K562 (cell line): Measurements from ENCODE around the gene ST14. TPM values are rescaled to one million over a fixed set of nuclear protein-coding genes. Genes with fewer than 3 reads are reported as not detected.
A peak's percentile ranks its signal among the peaks of the same experiment; 100 is the strongest.

Experiments used
- ATF1 ChIP-seq, 2 experiments: fragments of 450-650 bp in 1 of 2; IDR thresholded peaks; 2 replicates each; pipeline ENCODE4 v1.6.1; 2016; ENCODE audit warnings: missing compliant biosample characterization in 1 of 2, missing genetic modification characterization in 1 of 2
- CBX3 ChIP-seq, 2 experiments: IDR thresholded peaks; 1 replicate in 1 of 2; 2 replicates in 1 of 2; pipeline ENCODE4 v1.6.1; 2012; ENCODE audit warnings: inconsistent platforms in 2 of 2, low read length in 2 of 2, borderline replicate concordance in 1 of 2, control low read depth in 1 of 2
- E4F1 ChIP-seq: fragments of 250-450 bp; sonication (Bioruptor Pico); IDR thresholded peaks from 2 replicates; pipeline ENCODE4 v1.5.0; 2021; ENCODE audit warnings: mild to moderate bottlenecking, borderline replicate concordance
- L3MBTL2 ChIP-seq: fragments of 450-650 bp; IDR thresholded peaks from 2 replicates; pipeline ENCODE4 v1.6.1; 2016; ENCODE audit warnings: mild to moderate bottlenecking, moderate library complexity
- NELFE ChIP-seq: IDR thresholded peaks from 2 replicates; pipeline ENCODE4 v1.6.1; 2011; ENCODE audit warnings: mild to moderate bottlenecking; ENCODE audit not compliant: insufficient read depth, insufficient read length
- NFIC ChIP-seq: fragments of 450-650 bp; IDR thresholded peaks from 2 replicates; pipeline ENCODE4 v1.6.1; 2017; ENCODE audit warnings: mild to moderate bottlenecking, inconsistent platforms
- RREB1 ChIP-seq: fragments of 250-450 bp; sonication (Bioruptor Pico); IDR thresholded peaks from 2 replicates; pipeline ENCODE4 v1.4.0; 2020
- ZBTB11 ChIP-seq, 3 experiments: fragments of 200-800 bp in 1 of 3; fragments of 250-450 bp in 1 of 3; fragments of 450-650 bp in 1 of 3; sonication (Bioruptor Pico) in 1 of 3; sonication (Bioruptor generic) in 1 of 3; formaldehyde crosslinking in 1 of 3; IDR thresholded peaks; 2 replicates each; pipeline versions ENCODE4 v1.6.1 to v1.8.0; 2016 to 2022; ENCODE audit warnings: mild to moderate bottlenecking in 2 of 3, missing genetic modification characterization in 2 of 3, missing compliant biosample characterization in 1 of 3, moderate library complexity in 1 of 3
- ZNF133 ChIP-seq: fragments of 250-450 bp; sonication (Bioruptor Pico); IDR thresholded peaks from 2 replicates; pipeline ENCODE4 v1.4.0; 2020; ENCODE audit warnings: mild to moderate bottlenecking
- polyA plus RNA-seq, 8 experiments: library from polyadenylated mRNA; depleted of rRNA in 4 of 8; stranded (reverse) in 5 of 8; unstranded in 3 of 8; fragments of >200 nt; fragmentation: Nextera tagmentation in 2 of 8; fragmentation: Illumina TruSeq in 1 of 8; extraction: Ambion mirVana in 2 of 8; extraction: Trizol in 1 of 8; gene quantifications; 2 replicates each; pipeline versions ENCODE4 v1.2.1 to v1.2.3, GENCODE V29; 2011 to 2014; ENCODE audit warnings: inconsistent platforms in 1 of 8, missing spikeins in 1 of 8
- total RNA-seq, 7 experiments: library from RNA; depleted of rRNA in 6 of 7; stranded (reverse); fragments of >200 nt in 6 of 7; fragmentation: Illumina TruSeq in 2 of 7; extraction: Trizol in 2 of 7; gene quantifications; 2 replicates each; pipeline versions ENCODE4 v1.2.1 to v1.2.3, GENCODE V29; 2011 to 2021; ENCODE audit warnings: low replicate concordance in 1 of 7

Gene ST14
- total and polyA plus RNA-seq, 9 of the 15 experiments (the other 6 are each of a cell fraction or from before 2014, with no cell fraction given) = 0.08 to 0.20 TPM; not detected in 7

GRCh38 chr11:130163346-130164220 is 4.0 kb downstream of the ST14 start (continued):
- no peak for TF ChIP-seq E4F1 (CRISPR knock-in tag)
- TF ChIP-seq RREB1 (CRISPR knock-in tag) = no peak
- TF ChIP-seq CBX3 (IDR thresholded peaks at IDR 0.05; ENCODE audit: borderline replicate concordance in 1 of 2, low read length in 2 of 2) = no peak
- no peak for TF ChIP-seq ATF1 (CRISPR knock-in tag; IDR thresholded peaks at IDR 0.05)
- TF ChIP-seq ATF1 (tag; IDR thresholded peaks at IDR 0.05) = no peak
- TF ChIP-seq L3MBTL2 = peak; percentile 77
- no peak for TF ChIP-seq ZNF133 (CRISPR knock-in tag)
- TF ChIP-seq ZBTB11 (CRISPR knock-in tag; IDR thresholded peaks at IDR 0.05) = no peak
- TF ChIP-seq NELFE = no peak
- TF ChIP-seq NFIC = peak; percentile 90
